Measurements from ENCODE around the gene SLC37A2.

- TF ChIP-seq, protein P1, sequence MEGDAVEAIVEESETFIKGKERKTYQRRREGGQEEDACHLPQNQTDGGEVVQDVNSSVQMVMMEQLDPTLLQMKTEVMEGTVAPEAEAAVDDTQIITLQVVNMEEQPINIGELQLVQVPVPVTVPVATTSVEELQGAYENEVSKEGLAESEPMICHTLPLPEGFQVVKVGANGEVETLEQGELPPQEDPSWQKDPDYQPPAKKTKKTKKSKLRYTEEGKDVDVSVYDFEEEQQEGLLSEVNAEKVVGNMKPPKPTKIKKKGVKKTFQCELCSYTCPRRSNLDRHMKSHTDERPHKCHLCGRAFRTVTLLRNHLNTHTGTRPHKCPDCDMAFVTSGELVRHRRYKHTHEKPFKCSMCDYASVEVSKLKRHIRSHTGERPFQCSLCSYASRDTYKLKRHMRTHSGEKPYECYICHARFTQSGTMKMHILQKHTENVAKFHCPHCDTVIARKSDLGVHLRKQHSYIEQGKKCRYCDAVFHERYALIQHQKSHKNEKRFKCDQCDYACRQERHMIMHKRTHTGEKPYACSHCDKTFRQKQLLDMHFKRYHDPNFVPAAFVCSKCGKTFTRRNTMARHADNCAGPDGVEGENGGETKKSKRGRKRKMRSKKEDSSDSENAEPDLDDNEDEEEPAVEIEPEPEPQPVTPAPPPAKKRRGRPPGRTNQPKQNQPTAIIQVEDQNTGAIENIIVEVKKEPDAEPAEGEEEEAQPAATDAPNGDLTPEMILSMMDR (IDR thresholded peaks at IDR 0.05; ENCODE audit: poor library complexity): no peak
- TF ChIP-seq EZH2phosphoT487 (IDR thresholded peaks at IDR 0.05; ENCODE audit: low read depth, severe bottlenecking, unreplicated experiment) (no peak), EZH2 (IDR thresholded peaks at IDR 0.05; ENCODE audit: borderline replicate concordance) (no peak)
Measured at GRCh38 chr11:125078516-125079140, 15.5 kb downstream of the SLC37A2 start.
